CD4-positive, CD25-positive, alpha-beta regulatory T cell (primary cell): ENCODE data around the gene CCDC6. TPM values are rescaled to one million over a fixed set of nuclear protein-coding genes. Genes with fewer than 3 reads are reported as not detected.

ENCODE experiments used
- ATAC-seq, 2 donors: fragments of 150-1000 bp; cut with Tn5 transposase; one replicate each; pipeline ENCODE4 v1.10.0; 2021; ENCODE audit warnings: low read depth in 2 of 2, moderate number of reproducible peaks in 2 of 2, moderate library complexity in 1 of 2
- DNase-seq, 3 donors: peaks; one replicate each; pipeline versions ENCODE4 v3.0.0 to v3.0.0-alpha.2; 2012 to 2022; ENCODE audit warnings: mixed read lengths in 1 of 3
- H3K27ac ChIP-seq: one replicate; pipeline ENCODE4 v1.7.0; 2013; ENCODE audit warnings: mild to moderate bottlenecking, low read length; ENCODE audit not compliant: insufficient read depth, poor library complexity, severe bottlenecking
- H3K27me3 ChIP-seq: one replicate; pipeline ENCODE4 v1.7.0; 2013; ENCODE audit warnings: low read length; ENCODE audit not compliant: control insufficient read depth, insufficient read depth
- H3K36me3 ChIP-seq: one replicate; pipeline ENCODE4 v1.7.0; 2013; ENCODE audit warnings: mild to moderate bottlenecking, low read length, moderate library complexity; ENCODE audit not compliant: control insufficient read depth, insufficient read depth
- H3K4me1 ChIP-seq: 2 replicates; pipeline ENCODE4 v1.7.0; 2013; ENCODE audit warnings: mild to moderate bottlenecking, low read length; ENCODE audit not compliant: insufficient read depth, control insufficient read depth, poor library complexity, severe bottlenecking
- H3K4me3 ChIP-seq: one replicate; pipeline ENCODE4 v1.7.0; 2013; ENCODE audit warnings: low read depth, mild to moderate bottlenecking, low read length, moderate library complexity
- H3K9me3 ChIP-seq, 2 experiments: 1 replicate in 1 of 2; 2 replicates in 1 of 2; pipeline ENCODE4 v1.7.0; 2013; ENCODE audit warnings: low read length in 2 of 2, mild to moderate bottlenecking in 1 of 2, moderate library complexity in 1 of 2; ENCODE audit not compliant: control insufficient read depth in 2 of 2
- H3K27ac Mint-ChIP-seq, 3 donors: one replicate each; pipeline ENCODE4 v1.8.0; 2020 to 2022; ENCODE audit warnings: mild to moderate bottlenecking in 3 of 3, mixed read lengths in 3 of 3, moderate library complexity in 2 of 3
- H3K27me3 Mint-ChIP-seq: one replicate; pipeline ENCODE4 v1.8.0; 2022; ENCODE audit warnings: mild to moderate bottlenecking, mixed read lengths
- H3K36me3 Mint-ChIP-seq: one replicate; pipeline ENCODE4 v1.8.0; 2020; ENCODE audit warnings: mixed read lengths
- H3K4me1 Mint-ChIP-seq, 4 donors: one replicate each; pipeline ENCODE4 v1.8.0; 2020 to 2022; ENCODE audit warnings: mixed read lengths in 4 of 4, mild to moderate bottlenecking in 1 of 4
- H3K4me3 Mint-ChIP-seq, 4 donors: one replicate each; pipeline ENCODE4 v1.8.0; 2020 to 2022; ENCODE audit warnings: mild to moderate bottlenecking in 4 of 4, mixed read lengths in 4 of 4, moderate library complexity in 3 of 4
- H3K9me3 Mint-ChIP-seq, 7 donors: one replicate each; pipeline ENCODE4 v1.8.0; 2020 to 2022; ENCODE audit warnings: mixed read lengths in 7 of 7, mild to moderate bottlenecking in 3 of 7, moderate library complexity in 2 of 7
- polyA plus RNA-seq, 4 donors: library from polyadenylated mRNA; unstranded; fragments of 300-500 nt; fragmentation: Illumina TruSeq; gene quantifications; one replicate each; pipeline ENCODE4 v1.2.3, GENCODE V29; 2021
- total RNA-seq: library from RNA; stranded (reverse); gene quantifications from one replicate; pipeline ENCODE4 v1.2.3, GENCODE V29; 2022

CCDC6 gene
- total and polyA plus RNA-seq, 5 donors from 2014 or later = 4.4 to 24.8 (median 5.0) TPM

DNA sequence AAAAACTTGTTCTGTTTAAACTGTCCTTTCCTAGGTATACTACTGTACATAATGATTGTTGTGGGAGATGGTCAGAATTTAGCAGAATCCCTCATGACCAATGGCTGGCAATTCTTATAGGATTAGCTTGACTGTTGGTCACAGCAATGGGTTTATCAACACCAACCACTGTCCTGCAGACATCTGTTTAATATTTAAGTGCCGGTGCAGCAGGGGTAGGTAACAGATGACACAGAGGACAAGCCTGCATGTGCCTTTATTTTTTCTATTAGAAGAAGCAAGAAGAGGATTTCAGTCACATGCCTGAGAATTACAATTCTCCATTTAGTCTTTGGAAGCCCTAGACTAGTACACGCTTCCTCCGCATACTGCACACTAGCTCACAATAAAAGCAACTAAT, 48.4 kb downstream of the CCDC6 start:
- H3K4me1 ChIP-seq = peaks cover 3% of the 10 kb centered on the region
- ATAC-seq (no peak), DNase-seq (no peak)
- no peak overlapping the region for H3K27ac ChIP-seq
- Mint-ChIP-seq H3K36me3 (peaks cover 15% of the 10 kb centered on the region), H3K27me3 (no peaks in the 10 kb centered on the region), H3K4me3 (no peak overlapping the region), H3K9me3 (peaks cover 0 to 1% (median 0%) of the 10 kb centered on the region in 7 donors), H3K27ac (peak overlapping the region in 1 of 3 donors; percentile 42), H3K4me1 (peaks cover 19 to 74% (median 44%) of the 10 kb centered on the region in 4 donors)
- no peaks in the 10 kb centered on the region for H3K36me3 ChIP-seq
- H3K27me3 ChIP-seq = no peaks in the 10 kb centered on the region
- H3K4me3 ChIP-seq = no peak overlapping the region
- H3K9me3 ChIP-seq = no peaks in the 10 kb centered on the region

DNA sequence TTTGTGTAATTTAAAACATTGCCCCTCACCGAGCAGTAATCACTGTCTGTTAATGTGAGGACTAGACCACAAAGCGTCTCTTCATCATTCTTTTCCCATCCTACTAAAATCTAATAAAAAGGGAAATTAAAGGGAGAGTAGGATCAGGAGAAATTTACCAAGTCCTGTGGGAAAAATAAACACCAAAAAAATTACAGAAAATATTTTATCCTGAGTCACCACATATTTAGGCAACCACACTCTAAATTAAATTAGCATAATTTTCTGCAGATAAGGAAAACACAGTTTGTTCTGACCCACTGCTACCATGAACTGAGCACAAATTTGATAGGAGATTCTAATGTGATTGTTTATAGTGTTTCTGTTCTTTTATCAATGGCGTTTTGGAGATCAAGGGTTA, 49.3 kb downstream of the CCDC6 start:
- H3K9me3 Mint-ChIP-seq = peaks cover 0 to 1% (median 0%) of the 10 kb centered on the region in 7 donors
- peaks cover 28 to 82% (median 52%) of the 10 kb centered on the region in 4 donors for H3K4me1 Mint-ChIP-seq
- H3K36me3 Mint-ChIP-seq = peaks cover 22% of the 10 kb centered on the region
- H3K27me3 Mint-ChIP-seq = no peaks in the 10 kb centered on the region
- Histone ChIP-seq H3K27ac (no peak overlapping the region), H3K36me3 (peaks cover 3% of the 10 kb centered on the region), H3K4me3 (no peak overlapping the region), H3K9me3 (no peaks in the 10 kb centered on the region), H3K4me1 (peaks cover 5% of the 10 kb centered on the region), H3K27me3 (no peaks in the 10 kb centered on the region)
- DNase-seq (no peak), ATAC-seq (no peak)
- no peak overlapping the region for H3K4me3 Mint-ChIP-seq
- H3K27ac Mint-ChIP-seq = no peak overlapping the region

DNA sequence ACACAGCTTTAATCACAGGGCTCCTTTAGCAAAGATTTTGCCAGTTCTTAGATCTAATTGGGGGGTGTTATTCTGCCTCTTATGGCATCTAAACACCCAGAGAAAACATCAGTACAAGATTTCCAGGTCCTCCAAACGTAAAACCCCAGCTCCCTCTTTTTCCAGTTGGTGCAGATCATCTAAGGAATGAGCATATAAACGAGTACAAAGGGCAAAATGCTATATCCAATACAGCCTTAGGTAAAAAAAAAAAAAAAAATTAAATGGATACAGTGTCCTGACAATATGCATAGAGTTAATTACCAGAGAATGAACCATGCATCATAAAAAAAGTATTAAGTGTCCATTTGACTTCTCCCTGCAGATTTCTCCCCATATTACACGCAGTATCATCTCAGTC, 50.3 kb downstream of the CCDC6 start:
- peaks cover 5% of the 10 kb centered on the region for H3K4me1 ChIP-seq
- H3K36me3 ChIP-seq = peaks cover 4% of the 10 kb centered on the region
- Mint-ChIP-seq H3K36me3 (peaks cover 25% of the 10 kb centered on the region), H3K9me3 (peaks cover 0 to 1% (median 0%) of the 10 kb centered on the region in 7 donors), H3K4me3 (peak overlapping the region in 1 of 4 donors; percentile 6), H3K4me1 (peaks cover 24 to 75% (median 51%) of the 10 kb centered on the region in 4 donors), H3K27ac (no peak overlapping the region), H3K27me3 (no peaks in the 10 kb centered on the region)
- DNase-seq (no peak), ATAC-seq (no peak)
- H3K4me3 ChIP-seq = no peak overlapping the region
- no peaks in the 10 kb centered on the region for H3K27me3 ChIP-seq
- H3K9me3 ChIP-seq = no peaks in the 10 kb centered on the region
- H3K27ac ChIP-seq = no peak overlapping the region

DNA sequence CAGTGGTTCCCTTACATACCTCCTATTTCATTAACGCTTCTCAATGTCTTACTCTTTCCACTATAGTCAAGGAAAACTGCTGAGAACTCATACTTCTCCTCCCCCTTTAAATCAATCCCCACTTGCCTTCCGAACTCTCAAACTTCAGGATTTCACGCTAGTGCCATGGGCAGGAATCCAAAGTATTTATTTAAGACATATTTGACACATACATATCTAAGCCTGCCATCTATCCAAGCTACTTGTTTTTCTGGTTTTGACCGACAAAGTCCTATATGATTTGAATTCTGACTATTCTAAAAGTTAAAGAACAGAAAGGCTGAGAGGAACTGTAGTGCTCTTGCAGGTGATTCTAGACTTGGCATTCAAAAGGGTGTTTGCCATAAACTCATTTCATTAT, 51.8 kb downstream of the CCDC6 start:
- DNase-seq = no peak
- Mint-ChIP-seq H3K4me3 (no peak overlapping the region), H3K27ac (peak overlapping the region in 2 of 3 donors; percentile 22 to 69), H3K27me3 (no peaks in the 10 kb centered on the region), H3K36me3 (peaks cover 28% of the 10 kb centered on the region), H3K4me1 (peaks cover 22 to 68% (median 45%) of the 10 kb centered on the region in 4 donors), H3K9me3 (peaks cover 0 to 1% (median 0%) of the 10 kb centered on the region in 7 donors)
- no peaks in the 10 kb centered on the region for H3K9me3 ChIP-seq
- H3K27me3 ChIP-seq = no peaks in the 10 kb centered on the region
- H3K4me1 ChIP-seq = peaks cover 5% of the 10 kb centered on the region
- H3K4me3 ChIP-seq = no peak overlapping the region
- ATAC-seq = no peak
- H3K27ac ChIP-seq = no peak overlapping the region
- peaks cover 16% of the 10 kb centered on the region for H3K36me3 ChIP-seq

DNA sequence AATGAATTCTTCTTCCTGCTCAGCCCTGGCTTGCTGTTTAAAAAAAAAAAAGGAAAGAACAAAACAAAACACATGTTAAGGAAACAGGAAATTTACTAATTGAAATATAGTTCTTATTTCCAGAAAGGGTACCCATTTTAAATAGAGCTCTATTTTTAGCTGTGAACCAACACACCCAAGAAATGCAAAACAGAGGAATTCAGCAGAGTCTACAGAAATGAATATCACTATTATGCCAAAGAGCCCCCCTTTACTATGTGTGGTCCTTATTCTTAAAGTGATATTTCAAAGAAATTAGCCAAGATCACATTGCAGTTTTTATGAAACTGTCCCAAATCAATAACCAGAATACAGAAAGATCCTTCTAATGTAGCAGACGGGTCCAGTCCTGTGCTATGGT, 53.7 kb downstream of the CCDC6 start:
- H3K36me3 Mint-ChIP-seq = peaks cover 34% of the 10 kb centered on the region

DNA sequence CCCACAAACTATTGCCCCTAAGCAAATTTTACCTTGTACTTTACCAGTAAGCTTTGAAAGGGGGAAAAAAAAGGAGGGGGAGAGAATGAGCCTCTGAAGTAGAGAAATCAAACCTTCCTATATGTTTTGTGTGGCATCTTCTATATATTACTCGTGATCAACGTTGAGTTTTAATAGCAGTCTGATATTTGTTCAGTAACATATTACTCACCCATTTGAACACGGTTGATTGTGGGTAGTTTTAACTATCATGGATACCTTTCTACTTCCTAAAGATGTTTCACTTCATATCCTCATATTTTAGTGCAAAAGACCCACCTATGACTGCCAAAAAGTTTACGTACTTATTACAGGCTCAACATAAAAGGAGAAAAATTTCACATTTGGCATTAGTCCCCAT, 54.5 kb downstream of the CCDC6 start:
- Histone ChIP-seq H3K4me3 (no peak overlapping the region), H3K36me3 (peaks cover 29% of the 10 kb centered on the region), H3K27me3 (no peaks in the 10 kb centered on the region), H3K9me3 (no peaks in the 10 kb centered on the region), H3K4me1 (peaks cover 5% of the 10 kb centered on the region), H3K27ac (no peak overlapping the region)
- DNase-seq (no peak), ATAC-seq (no peak)
- Mint-ChIP-seq H3K27ac (peak overlapping the region in 2 of 3 donors; percentile 18 to 32), H3K36me3 (peaks cover 38% of the 10 kb centered on the region), H3K9me3 (no peaks in the 10 kb centered on the region), H3K4me1 (peaks cover 18 to 49% (median 42%) of the 10 kb centered on the region in 4 donors), H3K4me3 (peak overlapping the region in 1 of 4 donors; percentile 54), H3K27me3 (no peaks in the 10 kb centered on the region)

More for the DNA sequence above, 53.7 kb downstream of the CCDC6 start:
- peak overlapping the region; percentile 18 to 74 (median 70) for H3K27ac Mint-ChIP-seq
- Histone ChIP-seq H3K27ac (no peak overlapping the region), H3K9me3 (no peaks in the 10 kb centered on the region), H3K27me3 (no peaks in the 10 kb centered on the region), H3K36me3 (peaks cover 29% of the 10 kb centered on the region), H3K4me3 (no peak overlapping the region), H3K4me1 (peaks cover 5% of the 10 kb centered on the region)
- peaks cover 18 to 51% (median 42%) of the 10 kb centered on the region in 4 donors for H3K4me1 Mint-ChIP-seq
- no peaks in the 10 kb centered on the region for H3K9me3 Mint-ChIP-seq
- H3K4me3 Mint-ChIP-seq = no peak overlapping the region
- no peak for DNase-seq
- no peaks in the 10 kb centered on the region for H3K27me3 Mint-ChIP-seq
- no peak for ATAC-seq

DNA sequence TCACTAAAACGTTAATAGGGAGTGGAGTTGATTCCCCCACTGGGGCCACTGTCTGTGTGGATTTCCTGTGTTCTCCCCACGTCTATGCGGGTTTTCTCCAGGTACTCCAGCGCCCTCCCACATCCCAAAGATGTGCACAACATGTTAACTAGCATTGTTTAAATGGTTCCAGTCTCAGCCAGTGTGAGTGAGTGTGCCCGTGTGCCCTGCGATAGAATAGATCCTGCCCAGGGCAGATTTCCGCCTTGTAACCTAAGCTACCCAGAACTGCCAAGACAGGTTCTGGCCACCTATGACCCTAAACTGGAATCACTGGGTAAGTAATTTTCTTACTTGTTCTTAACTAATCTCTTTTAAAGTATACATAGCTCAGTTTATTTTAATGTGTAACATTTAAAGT, 58.5 kb downstream of the CCDC6 start:
- H3K27me3 ChIP-seq = no peaks in the 10 kb centered on the region
- Mint-ChIP-seq H3K4me1 (peaks cover 14 to 33% (median 16%) of the 10 kb centered on the region in 4 donors), H3K9me3 (no peaks in the 10 kb centered on the region), H3K36me3 (peaks cover 53% of the 10 kb centered on the region), H3K4me3 (no peak overlapping the region), H3K27ac (no peak overlapping the region), H3K27me3 (no peaks in the 10 kb centered on the region)
- H3K4me1 ChIP-seq = peaks cover 2% of the 10 kb centered on the region
- ATAC-seq (no peak), DNase-seq (no peak)
- peaks cover 45% of the 10 kb centered on the region for H3K36me3 ChIP-seq
- H3K27ac ChIP-seq = no peak overlapping the region
- H3K4me3 ChIP-seq = no peak overlapping the region
- no peaks in the 10 kb centered on the region for H3K9me3 ChIP-seq

DNA sequence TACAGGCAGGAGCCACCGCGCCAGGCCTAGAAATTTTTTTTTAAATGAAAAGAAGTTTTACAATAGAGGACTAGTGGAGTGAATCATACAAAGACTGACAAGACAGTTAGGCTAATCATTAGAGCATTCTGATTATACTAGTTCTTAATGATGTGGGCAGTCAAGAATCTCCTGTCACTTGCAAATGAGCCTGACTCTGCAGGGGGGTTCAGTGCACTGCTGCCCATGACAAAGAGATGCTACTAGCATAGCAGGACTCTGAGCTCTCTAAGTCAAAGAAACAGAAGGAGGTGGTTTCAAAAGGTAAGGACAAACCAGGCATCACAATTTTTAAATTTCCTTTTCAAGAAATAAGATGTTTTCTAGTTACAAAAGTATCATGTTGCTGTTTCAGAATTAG, 59.0 kb downstream of the CCDC6 start:
- H3K36me3 Mint-ChIP-seq = peaks cover 51% of the 10 kb centered on the region

More for the DNA sequence above, 59.0 kb downstream of the CCDC6 start:
- peak overlapping the region in 1 of 3 donors; percentile 36 for H3K27ac Mint-ChIP-seq
- no peaks in the 10 kb centered on the region for H3K9me3 ChIP-seq
- no peaks in the 10 kb centered on the region for H3K4me1 ChIP-seq
- DNase-seq (no peak), ATAC-seq (no peak)
- peaks cover 9 to 27% (median 11%) of the 10 kb centered on the region in 4 donors for H3K4me1 Mint-ChIP-seq
- no peak overlapping the region for H3K4me3 ChIP-seq
- H3K36me3 ChIP-seq = peaks cover 45% of the 10 kb centered on the region
- no peak overlapping the region for H3K4me3 Mint-ChIP-seq
- H3K27ac ChIP-seq = no peak overlapping the region
- H3K27me3 Mint-ChIP-seq = no peaks in the 10 kb centered on the region
- no peaks in the 10 kb centered on the region for H3K9me3 Mint-ChIP-seq
- no peaks in the 10 kb centered on the region for H3K27me3 ChIP-seq
